AG20443 (cell line): ENCODE results near the gene F13B.
A peak's percentile ranks its signal among the peaks of the same experiment; 100 is the strongest.
"Not testable (repeated sequence)": the region's sequence is repeated elsewhere in the genome, so short reads cannot be mapped to it uniquely, and the experiment has no call there.

Source experiments
- DNase-seq: peaks from one replicate; pipeline ENCODE4 v3.0.0; 2012; ENCODE audit warnings: low spot score, mixed read lengths

Gene F13B, protein sequence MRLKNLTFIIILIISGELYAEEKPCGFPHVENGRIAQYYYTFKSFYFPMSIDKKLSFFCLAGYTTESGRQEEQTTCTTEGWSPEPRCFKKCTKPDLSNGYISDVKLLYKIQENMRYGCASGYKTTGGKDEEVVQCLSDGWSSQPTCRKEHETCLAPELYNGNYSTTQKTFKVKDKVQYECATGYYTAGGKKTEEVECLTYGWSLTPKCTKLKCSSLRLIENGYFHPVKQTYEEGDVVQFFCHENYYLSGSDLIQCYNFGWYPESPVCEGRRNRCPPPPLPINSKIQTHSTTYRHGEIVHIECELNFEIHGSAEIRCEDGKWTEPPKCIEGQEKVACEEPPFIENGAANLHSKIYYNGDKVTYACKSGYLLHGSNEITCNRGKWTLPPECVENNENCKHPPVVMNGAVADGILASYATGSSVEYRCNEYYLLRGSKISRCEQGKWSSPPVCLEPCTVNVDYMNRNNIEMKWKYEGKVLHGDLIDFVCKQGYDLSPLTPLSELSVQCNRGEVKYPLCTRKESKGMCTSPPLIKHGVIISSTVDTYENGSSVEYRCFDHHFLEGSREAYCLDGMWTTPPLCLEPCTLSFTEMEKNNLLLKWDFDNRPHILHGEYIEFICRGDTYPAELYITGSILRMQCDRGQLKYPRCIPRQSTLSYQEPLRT

DNA sequence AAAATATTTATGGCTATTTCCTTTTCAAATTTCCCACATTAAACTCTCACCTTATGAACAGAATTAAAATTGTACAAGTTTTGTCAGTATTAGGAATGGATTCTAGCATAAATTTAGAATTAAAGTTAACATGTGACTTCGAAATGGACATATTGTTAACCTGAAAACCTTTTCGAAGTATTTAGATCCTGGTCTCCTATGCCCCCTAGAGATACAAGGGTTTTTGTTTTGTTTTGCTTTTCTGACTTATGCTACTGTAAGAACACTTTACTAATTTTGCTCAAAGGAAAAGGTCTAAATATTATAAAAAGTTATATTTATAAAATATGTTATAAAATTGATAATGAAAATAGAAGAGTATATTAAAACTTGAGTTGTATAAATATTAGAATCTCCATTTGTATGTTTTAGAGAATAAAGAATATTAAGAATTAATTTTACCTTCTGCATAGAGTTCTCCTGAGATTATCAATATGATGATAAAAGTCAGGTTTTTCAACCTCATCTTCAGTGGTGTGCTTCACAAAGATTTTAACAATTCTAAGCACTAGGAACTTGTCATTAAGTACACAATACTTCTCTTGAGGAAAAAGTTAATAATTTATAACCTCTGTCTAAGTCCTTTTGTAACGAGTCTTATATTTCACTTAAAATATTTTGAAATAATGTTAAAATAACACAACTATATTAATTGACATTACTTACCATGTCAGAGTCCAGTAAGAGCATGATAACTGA is at the start of gene F13B:
Gene F13B, minus strand, starts transcription at position 542 of the 738 bp plus-strand sequence. Its CDS starts 37 bp downstream, at position 505.
- no peak for DNase-seq

DNA sequence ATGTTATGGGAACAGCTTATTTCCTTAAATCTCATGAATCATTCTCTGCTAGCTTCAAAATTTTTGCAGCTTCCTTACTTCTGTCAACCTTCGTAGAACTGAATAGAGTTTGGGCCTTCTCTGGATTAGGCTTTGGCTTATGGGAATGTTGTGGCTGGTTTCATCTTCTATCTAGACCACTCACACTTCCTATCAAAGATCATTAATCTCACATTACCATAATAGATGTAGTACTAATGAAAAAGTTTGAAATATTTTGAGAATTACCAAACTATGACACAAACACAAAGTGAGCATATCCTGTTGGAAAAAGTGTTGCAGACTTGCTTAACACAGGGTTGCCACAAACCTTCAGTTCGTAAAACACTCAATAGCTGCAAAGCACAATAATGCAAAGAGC is 49.1 kb upstream of the F13B start:
- no peak for DNase-seq

DNA sequence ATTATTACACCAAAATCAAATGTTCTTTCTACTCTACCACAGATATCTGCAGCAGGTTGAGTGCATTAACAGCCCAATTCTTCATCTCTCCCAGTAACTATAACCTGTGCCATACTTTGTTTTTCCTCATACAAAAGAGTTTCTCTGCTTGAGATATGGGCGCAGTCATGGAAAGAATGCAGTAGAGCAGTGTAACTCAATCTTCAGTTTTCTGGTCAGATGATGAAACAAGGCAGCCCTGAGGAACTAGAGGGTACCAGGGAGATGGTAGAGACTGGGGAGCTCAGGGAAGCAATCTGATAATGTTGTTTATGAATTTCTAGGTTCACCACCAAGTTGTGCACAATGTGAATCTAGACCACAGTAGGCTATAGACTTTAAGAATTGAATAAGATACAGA is 39.8 kb upstream of the F13B start:
- no peak for DNase-seq

DNA sequence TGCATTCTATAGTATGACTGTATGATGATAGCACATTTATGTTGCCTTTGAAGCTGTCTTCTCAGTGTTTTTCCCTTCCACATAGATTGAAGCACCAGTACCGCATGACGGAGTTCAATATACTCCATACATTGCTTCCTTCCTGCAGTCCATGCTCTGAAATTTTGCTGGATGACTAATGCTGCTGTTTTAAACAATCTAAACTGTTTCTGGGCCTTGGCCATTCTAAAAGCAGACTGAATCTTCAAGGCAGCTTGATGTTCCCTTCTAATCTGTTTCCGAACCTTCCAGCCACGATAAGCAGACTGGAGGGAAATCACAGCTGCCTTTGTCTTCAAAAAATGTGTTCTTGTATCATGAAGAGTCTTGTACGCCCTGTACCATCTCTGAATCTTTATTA is 36.2 kb upstream of the F13B start:
- DNase-seq, result no peak

DNA sequence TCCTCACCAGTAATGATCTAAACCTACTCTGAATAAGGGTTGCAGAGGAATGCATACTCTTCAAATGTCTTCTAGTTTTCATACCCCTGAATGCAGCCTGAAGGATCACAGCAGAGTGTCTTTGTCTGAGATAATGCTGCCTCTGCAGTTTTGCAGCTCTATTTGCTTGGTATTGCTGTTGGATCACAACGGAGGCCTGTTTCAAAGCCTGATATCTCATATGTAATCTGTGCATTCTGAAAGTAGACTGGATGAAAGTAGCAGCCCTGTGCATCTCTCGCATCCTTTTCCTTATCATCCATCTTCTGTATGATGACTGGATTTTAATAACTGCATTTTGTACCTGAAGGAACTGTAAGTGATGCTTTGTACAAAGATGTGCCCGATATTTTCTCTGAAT is 34.9 kb upstream of the F13B start:
- DNase-seq, result no peak

DNA sequence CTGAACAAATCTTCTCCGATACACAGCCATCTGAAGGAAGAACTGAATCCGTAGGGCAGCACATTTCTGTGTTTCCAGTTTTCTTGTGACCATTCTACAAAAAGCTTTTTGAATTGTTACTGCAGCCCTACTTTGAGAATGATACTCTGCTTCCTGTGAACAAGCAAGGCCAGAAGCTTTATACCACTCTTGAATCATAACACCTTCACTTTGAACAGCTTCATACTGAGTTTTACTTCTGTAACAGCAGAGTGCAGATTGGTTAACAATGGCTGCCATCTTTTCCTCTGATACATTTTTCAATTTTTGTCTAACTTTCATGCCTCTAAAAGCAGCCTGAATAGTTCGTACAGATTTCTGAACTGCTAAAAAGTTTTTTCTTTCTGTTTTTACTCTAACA is 33.6 kb upstream of the F13B start:
- no peak for DNase-seq

DNA sequence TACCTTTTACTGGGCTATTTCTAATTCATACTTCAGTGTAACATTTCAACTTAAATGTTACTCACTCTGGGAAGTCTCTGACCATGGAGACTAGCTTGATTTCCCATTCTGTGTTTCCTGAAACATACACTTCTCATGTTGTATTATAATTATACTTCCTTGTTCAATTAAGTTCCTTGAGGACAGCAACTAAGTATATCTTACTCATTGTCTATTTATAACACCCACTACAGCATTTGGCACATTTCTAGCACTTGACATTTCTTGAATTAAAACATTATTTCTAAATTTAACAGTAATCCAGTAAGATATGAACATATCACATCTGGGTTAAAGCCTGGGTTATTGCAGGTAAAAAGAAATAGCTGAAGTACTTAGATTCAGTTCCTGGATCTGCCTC is 32.4 kb upstream of the F13B start:
- no peak for DNase-seq

DNA sequence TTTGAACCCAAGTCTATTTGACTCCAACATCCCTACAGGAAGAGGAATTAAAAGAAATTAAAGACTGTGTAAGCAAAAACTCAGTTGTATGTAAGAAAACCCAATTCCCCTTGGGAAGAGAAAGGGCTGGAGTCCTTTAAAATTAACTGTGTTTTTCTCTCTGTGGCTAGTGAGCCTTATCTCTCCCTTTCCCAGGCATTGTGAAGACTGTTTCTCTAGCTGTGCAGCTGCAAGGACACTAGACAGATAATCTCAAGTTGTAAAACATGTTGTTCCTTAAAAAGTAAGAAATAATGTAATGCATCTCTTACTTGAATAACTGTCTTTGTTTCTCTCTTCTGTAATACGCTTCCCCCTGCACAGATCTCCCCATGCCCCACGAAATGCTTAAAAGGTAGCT is 29.9 kb upstream of the F13B start:
- DNase-seq, result not testable (repeated sequence)

DNA sequence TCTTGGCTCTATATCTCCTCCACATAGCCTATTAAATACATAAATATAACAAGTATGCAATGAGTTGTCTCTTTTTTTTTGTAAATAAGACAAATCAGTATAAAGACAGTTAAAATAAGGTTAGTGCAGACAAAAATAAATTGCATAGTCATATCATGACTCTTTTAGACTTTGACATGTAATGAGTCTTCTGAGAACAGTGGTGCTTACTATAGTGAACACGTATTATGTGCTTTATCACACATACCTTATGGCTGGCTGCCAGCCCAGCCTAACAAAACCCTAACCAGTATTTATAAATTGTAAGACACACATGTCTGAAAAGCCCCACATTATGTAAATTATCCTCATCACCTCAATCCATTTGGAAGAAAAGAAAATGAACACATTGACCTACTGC is 29.1 kb upstream of the F13B start:
- no peak for DNase-seq

DNA sequence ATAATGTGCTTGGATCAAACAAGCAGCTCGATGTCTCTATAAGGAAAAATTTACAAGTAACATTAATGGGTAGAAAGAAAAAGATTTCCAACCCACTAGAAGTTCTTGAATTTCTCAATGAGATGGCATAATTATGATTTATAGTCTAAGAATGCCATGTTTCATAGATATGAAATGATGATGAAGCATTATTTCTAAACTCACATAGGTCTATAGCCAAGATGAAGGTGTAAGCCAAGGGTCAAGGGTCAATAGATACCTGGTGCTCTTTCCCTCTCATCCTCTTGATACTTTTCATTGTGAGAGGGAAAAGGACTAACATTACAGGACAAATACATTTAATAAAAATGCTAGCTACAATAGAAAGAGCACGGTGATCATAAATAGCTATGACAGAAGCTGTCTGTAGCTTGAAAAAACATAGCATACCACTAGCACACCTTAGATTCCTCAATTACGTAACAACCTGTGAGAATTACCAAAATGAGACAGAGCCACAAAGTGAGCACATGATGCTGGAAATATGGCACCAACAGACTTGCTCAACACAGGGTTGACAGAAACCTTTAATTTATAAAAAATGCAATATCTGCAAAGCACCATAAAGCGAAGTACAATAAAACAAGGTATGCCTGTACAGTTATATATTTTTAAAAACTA is 26.3 kb upstream of the F13B start:
- no peak for DNase-seq

DNA sequence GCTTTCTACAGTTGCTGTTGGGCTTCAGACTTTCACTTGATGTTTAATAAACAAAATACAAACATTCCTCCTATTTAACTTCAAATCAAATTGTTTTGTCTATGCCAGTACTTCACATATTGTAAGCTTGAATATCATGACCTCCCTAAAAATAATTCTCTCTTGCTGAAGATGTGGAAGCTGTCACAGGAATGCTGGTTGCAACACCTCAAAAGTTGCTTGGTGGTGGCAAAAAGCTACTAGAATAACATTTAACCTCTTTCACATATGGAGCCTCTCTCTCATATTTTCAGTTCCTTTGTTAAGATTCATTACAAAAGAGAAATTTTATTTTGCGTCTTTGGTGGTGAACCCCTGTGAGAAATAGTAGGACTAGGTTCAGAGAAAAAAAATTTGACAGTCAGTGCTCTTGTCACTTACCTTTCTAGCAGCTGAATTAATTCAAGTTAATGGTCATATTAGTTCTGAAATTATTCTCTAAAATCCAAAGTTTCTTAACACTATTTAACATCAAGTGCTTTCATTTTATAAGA is 25.5 kb upstream of the F13B start:
- peak; percentile 21 for DNase-seq

DNA sequence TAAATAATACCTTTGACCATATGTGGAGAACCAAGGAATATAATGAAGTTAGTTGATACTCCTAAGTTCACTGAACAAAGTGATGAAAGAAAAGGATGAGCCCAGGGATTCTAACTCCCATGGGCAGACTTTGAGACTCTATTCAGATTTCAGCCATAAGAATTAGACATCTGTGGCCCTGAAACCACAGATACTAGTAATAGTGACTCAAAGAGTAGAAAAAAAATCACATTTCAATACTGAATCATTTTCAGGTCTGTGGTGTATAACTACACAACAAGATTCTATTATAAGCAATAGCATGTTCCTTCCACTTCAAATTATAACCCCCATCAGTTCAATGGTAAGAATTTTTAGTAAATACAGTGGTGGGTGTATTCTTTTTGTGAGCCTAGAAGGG is 16.4 kb upstream of the F13B start:
- DNase-seq, result no peak

DNA sequence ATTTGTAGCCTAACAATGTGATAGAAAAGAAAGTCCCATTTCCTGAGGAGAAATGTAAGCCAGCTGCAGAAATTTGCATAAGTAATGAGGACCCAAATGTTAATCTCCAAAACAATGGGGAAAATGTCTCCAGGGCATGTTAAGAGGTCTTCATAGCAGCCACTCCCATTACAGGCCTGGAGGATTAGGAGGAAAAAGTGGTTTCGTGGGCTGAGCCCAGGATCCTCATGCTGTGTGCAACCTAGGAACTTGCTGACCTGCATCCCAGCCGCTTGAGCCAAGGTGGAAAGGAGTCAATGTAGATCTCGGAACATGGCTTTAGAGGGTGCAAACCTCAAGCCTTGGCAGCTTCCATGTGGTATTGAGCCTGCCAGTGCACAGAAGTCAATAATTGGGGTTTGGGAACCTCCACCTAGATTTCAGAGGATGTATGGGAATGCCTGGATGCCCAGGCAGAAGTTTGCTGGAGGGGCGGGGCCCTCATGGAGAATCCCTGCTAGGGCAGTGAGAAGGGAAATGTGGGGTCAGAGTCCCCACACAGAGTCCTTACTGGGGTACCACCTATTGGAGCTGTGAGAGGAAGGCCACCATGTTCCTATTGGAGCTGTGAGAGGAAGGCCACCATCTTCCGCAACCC is 14.2 kb upstream of the F13B start:
- DNase-seq, result no peak

DNA sequence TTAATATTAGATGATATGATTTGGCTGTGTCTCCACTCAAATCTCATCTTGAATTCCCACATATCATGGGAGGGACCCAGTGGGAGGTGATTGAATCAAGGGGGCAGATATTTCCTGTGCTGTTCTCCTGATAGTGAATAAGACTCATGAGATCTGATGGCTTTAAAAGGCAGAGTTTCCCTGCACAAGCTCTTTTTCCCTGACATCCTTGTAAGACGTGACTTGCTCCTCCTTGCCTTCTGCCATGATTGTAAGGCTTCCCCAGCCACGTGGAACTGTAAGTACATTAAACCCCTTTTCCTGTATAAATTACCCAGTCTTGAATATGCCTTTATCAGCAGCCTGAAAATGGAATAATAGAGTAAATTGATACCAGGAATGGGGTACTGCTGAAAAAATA is 13.3 kb upstream of the F13B start:
- DNase-seq, result no peak

DNA sequence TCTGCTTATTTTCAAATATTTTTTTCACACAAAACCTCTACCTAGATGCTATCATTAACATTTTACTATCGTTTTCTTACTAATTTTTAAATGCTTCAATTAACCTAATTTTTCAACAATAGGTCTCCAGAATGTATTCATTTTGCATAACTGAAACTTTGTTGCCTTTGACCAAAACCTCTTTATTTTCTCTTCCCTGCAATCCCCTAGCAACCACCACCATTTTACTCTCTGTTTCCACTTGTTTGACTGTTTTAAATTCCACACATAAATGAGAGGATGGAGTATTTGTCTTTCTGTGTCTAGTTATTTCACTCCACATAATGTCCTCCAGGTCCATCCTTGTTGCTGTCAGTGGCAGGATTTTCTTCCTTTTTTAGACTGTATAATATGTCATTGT is 9.5 kb upstream of the F13B start:
- DNase-seq, result no peak

DNA sequence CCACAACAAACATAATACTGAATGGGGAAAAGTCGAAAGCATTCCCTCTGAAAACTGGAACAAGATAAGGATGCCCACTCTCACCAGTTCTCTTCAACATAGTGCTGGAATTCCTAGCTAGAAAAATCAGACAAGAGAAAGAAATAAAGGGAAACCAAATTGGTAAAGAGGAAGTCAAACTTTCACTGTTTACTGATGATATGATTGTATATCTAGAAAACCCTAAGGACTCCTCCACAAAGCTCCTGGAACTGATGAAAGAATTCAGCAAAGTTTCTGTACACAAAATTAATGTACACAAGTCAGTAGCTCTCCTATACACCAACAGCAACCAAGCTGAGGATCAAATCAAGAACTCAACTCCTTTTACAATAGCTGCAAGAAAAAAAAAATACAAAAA is 6.9 kb upstream of the F13B start:
- DNase-seq, result no peak

DNA sequence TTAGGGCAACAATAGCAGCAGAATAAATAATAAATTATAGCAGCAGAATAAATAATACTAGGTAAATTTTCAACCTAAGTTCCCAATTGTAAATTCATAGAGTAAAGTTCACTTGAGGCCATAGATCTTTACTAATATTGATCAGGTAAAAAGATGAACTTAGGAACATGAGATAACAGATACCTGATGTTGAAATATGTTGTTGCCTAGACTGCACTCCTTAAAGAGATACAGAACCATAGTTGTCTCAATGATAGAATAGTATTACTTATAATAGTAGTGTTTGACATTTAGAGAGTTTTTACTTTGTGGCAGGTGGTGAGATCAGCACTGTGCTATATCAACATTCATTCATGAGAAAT is 378 bp upstream of the F13B start:
- no peak for DNase-seq

DNA sequence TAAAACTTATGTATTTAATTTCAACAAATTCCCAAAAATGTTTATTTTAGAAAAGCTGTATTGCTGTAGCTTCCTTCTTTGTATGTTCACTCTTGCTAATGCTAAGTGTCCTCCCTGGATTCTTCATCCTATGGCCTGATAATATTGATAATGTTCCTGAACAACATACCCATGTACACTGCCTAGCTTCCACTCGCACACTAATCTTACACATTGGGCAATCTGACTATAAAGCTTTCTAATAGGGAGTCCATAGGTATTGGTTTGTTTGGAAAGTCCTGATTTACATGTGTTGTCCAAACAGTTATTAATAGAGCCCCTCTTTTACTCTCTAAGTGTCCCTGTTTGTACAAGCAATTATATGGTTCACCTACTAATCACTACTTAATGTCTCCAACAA is 783 bp downstream of the F13B start:
- DNase-seq, result no peak

DNA sequence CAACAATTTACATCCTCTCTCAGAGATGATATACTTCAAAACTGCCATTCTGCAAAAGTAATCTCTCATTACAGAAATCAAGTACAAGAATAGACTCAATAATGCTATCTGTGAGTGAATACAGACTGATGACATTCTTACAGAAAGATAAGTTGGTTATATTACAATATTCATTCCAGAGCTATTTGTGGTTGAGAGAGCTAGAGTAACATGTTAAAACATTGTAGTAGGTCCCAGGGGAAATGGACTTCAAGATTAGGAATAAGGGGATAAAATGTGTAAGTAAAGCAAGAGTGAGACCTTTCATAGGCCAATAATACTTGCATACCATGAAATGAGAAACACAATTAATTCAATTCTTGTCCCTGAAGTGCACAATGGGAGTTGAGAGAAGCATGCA is 1.5 kb downstream of the F13B start:
- peak; percentile 12 for DNase-seq

DNA sequence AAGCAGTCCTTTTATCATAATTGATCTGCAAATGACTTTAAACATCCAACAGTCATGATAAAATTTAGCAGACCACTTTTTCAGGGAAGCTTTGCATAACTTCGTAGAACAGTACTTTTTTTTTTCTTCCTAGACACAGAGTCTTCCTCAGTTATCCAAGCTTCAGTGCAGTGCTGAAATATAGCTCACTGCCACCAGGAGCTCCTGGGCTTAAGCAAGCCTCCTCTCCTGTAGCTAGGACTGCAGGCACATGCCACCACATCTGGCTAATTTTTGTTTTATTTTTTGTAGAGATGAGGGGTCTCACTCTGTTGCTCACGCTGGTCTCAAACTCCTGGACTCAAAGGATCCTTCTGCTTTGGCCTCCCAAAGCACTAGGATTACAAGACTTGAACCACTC is 3.8 kb downstream of the F13B start:
- DNase-seq, result no peak

DNA sequence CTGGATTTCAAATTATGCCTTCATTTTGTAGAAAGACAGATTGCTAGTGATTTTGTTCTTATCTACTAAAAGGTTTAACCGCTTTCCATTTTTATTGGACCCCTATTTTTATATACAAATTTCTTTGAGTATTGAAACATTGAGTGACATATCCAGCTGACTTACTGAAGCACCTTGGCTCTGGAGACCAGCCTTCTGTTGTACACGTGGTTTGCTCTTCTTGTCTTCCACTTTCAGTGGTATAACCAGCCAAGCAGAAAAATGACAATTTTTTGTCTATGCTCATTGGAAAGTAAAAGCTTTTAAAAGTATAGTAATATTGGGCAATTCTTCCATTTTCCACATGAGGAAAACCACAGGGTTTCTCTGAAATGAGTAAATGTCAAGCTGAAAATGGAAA is 4.4 kb downstream of the F13B start:
- DNase-seq, result no peak

DNA sequence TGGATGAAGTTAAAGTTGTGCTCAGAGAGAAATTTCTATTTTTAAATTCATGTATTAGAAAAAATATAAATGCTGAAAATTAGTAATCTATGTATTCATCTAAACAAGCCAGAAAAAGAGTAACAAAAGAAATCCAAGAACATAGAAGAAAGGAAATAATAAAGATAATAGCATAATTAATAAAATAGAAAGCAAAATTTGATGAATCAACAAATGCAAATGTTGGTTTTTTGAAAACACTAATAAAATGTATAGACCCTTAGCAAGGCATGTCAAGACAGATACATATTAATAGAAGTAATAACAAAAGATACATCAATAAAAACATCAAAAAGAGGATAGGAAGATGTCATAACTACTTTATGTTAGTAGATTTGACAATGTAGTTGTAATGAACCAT is 18.0 kb downstream of the F13B start:
- no peak for DNase-seq
